Fibroblast of lung (primary cell): ENCODE results near the gene RRN3. TPM values are rescaled to one million over a fixed set of nuclear protein-coding genes. Genes with fewer than 3 reads are reported as not detected.

Source experiments
- DNase-seq, 2 donors: peaks; one replicate each; pipeline versions ENCODE4 v3.0.0 to v3.0.0-alpha.2; 2010; ENCODE audit warnings: low read depth in 2 of 2
- H2AFZ ChIP-seq: 2 replicates; pipeline ENCODE4 v1.5.1; 2012; ENCODE audit warnings: low read length, control low read depth, inconsistent platforms
- H3K27ac ChIP-seq: 2 replicates; pipeline ENCODE4 v1.5.1; 2011; ENCODE audit warnings: low read length, control low read depth; ENCODE audit not compliant: insufficient read depth
- H3K27me3 ChIP-seq: 2 replicates; pipeline ENCODE4 v1.5.1; 2011; ENCODE audit warnings: mild to moderate bottlenecking, low read length; ENCODE audit not compliant: control insufficient read depth, insufficient read depth
- H3K36me3 ChIP-seq: 2 replicates; pipeline ENCODE4 v1.5.1; 2011; ENCODE audit warnings: low read length; ENCODE audit not compliant: control insufficient read depth, insufficient read depth
- H3K4me1 ChIP-seq: 2 replicates; pipeline ENCODE4 v1.5.1; 2011; ENCODE audit warnings: low read length; ENCODE audit not compliant: control insufficient read depth, insufficient read depth; ENCODE audit errors: extremely low read depth
- H3K4me2 ChIP-seq: 2 replicates; pipeline ENCODE4 v1.5.1; 2011; ENCODE audit warnings: low read length, control low read depth; ENCODE audit not compliant: insufficient read depth; ENCODE audit errors: extremely low read depth
- H3K4me3 ChIP-seq, 4 experiments: fragments of 200-600 bp in 1 of 4; sonication (generic) in 1 of 4; replicated peaks in 1 of 4; 2 replicates each; pipeline ENCODE4 v1.5.1; 2011 to 2016; ENCODE audit warnings: low read length in 4 of 4, low read depth in 3 of 4, mild to moderate bottlenecking in 3 of 4, control low read depth in 2 of 4, inconsistent platforms in 1 of 4, mixed read lengths in 1 of 4; ENCODE audit not compliant: insufficient read depth in 1 of 4; ENCODE audit errors: control extremely low read depth in 1 of 4
- H3K79me2 ChIP-seq: 2 replicates; pipeline ENCODE4 v1.5.1; 2012; ENCODE audit warnings: mild to moderate bottlenecking, low read length, inconsistent platforms; ENCODE audit not compliant: control insufficient read depth, insufficient read depth
- H3K9ac ChIP-seq: 2 replicates; pipeline ENCODE4 v1.5.1; 2011; ENCODE audit warnings: mild to moderate bottlenecking, low read length, control low read depth; ENCODE audit not compliant: insufficient read depth
- H3K9me3 ChIP-seq: 2 replicates; pipeline ENCODE4 v1.5.1; 2012; ENCODE audit warnings: low read depth, low read length; ENCODE audit not compliant: control insufficient read depth, insufficient read depth
- H4K20me1 ChIP-seq: 2 replicates; pipeline ENCODE4 v1.5.1; 2011; ENCODE audit warnings: low read length; ENCODE audit not compliant: control insufficient read depth, insufficient read depth; ENCODE audit errors: extremely low read depth
- CTCF ChIP-seq, 2 donors: IDR thresholded peaks in 1 of 2; conservative IDR thresholded peaks in 1 of 2; 1 replicate in 1 of 2; 2 replicates in 1 of 2; pipeline ENCODE4 v1.5.1; 2011 to 2012; ENCODE audit warnings: low read length in 2 of 2, control low read depth in 1 of 2, inconsistent platforms in 1 of 2, low read depth in 1 of 2, mild to moderate bottlenecking in 1 of 2
- EZH2 ChIP-seq: IDR thresholded peaks from 2 replicates; pipeline ENCODE4 v1.5.1; 2012; ENCODE audit warnings: low read length, control low read depth, mild to moderate bottlenecking; ENCODE audit errors: missing control alignments
- polyA plus RNA-seq, 2 donors: library from polyadenylated mRNA; depleted of rRNA in 1 of 2; stranded (reverse) in 1 of 2; unstranded in 1 of 2; fragments of >200 nt; gene quantifications; 2 replicates each; pipeline ENCODE4 v1.2.1, GENCODE V29; 2011 to 2012; ENCODE audit warnings: missing spikeins in 1 of 2
- total RNA-seq: library from RNA; depleted of rRNA; stranded (reverse); fragments of >200 nt; gene quantifications from 2 replicates; pipeline ENCODE4 v1.2.1, GENCODE V29; 2014

The RRN3 gene
- total and polyA plus RNA-seq, 2 donors (not counting 1 experiment from before 2014, with no cell fraction given): 28.9 to 43.6 TPM

DNA sequence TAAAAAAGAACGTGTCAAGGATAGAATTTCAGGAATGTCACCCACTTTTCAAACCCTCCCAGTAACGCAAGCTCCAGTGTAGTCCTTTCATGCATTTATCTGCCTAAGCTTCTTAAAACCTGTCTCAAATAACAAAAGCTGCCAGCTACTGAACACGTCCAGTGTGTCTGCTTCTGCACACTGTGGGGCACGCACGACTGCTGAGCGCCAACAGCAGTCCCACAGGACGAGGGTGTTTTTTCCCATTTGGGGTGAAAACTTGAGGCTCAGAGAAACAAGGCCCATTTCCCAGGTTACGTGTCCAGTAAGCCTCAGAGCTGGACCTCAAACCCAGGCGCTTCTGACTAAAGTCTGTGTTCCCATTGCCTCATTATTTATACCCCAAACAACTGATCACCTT is 55.4 kb downstream of the RRN3 start:
- no peak overlapping the region for H3K9ac ChIP-seq
- no peak overlapping the region for H3K4me2 ChIP-seq
- H3K9me3 ChIP-seq: no peaks in the 10 kb centered on the region
- H3K4me1 ChIP-seq: no peaks in the 10 kb centered on the region
- H3K79me2 ChIP-seq: no peaks in the 10 kb centered on the region
- H4K20me1 ChIP-seq: no peaks in the 10 kb centered on the region
- H3K27me3 ChIP-seq: no peaks in the 10 kb centered on the region
- H2AFZ ChIP-seq: no peak overlapping the region
- peaks cover 24% of the 10 kb centered on the region for H3K36me3 ChIP-seq
- H3K27ac ChIP-seq: no peak overlapping the region
- no peak for DNase-seq
- H3K4me3 ChIP-seq: no peak overlapping the region
- TF ChIP-seq CTCF (conservative IDR thresholded peaks at IDR 0.05 in 1 of 2, IDR thresholded peaks at IDR 0.05 in 1 of 2; ENCODE audit: low read depth in 1 of 2, low read length in 2 of 2): no peak
- no peak for TF ChIP-seq EZH2

- no peak for TF ChIP-seq EZH2
- no peak for TF ChIP-seq CTCF (conservative IDR thresholded peaks at IDR 0.05 in 1 of 2, IDR thresholded peaks at IDR 0.05 in 1 of 2; ENCODE audit: low read depth in 1 of 2, low read length in 2 of 2)
Measured at GRCh38 chr16:15037745-15038144, 56.3 kb downstream of the RRN3 start.

GRCh38 chr16:15037003-15037402 is 57.1 kb downstream of the RRN3 start:
- no peak for DNase-seq
- H3K9ac ChIP-seq: no peak overlapping the region
- H2AFZ ChIP-seq: no peak overlapping the region
- H4K20me1 ChIP-seq: no peaks in the 10 kb centered on the region
- no peaks in the 10 kb centered on the region for H3K27me3 ChIP-seq
- H3K36me3 ChIP-seq: peaks cover 31% of the 10 kb centered on the region
- no peak overlapping the region for H3K4me2 ChIP-seq
- no peaks in the 10 kb centered on the region for H3K79me2 ChIP-seq
- TF ChIP-seq EZH2 (no peak), CTCF (conservative IDR thresholded peaks at IDR 0.05 in 1 of 2, IDR thresholded peaks at IDR 0.05 in 1 of 2; ENCODE audit: low read depth in 1 of 2, low read length in 2 of 2) (no peak)
- no peak overlapping the region for H3K27ac ChIP-seq
- no peak overlapping the region for H3K4me3 ChIP-seq
- H3K9me3 ChIP-seq: no peaks in the 10 kb centered on the region
- no peaks in the 10 kb centered on the region for H3K4me1 ChIP-seq

More at GRCh38 chr16:15037745-15038144, 56.3 kb downstream of the RRN3 start:
- Histone ChIP-seq H2AFZ (no peak overlapping the region), H4K20me1 (no peaks in the 10 kb centered on the region), H3K27me3 (no peaks in the 10 kb centered on the region), H3K9me3 (no peaks in the 10 kb centered on the region), H3K4me3 (no peak overlapping the region), H3K79me2 (no peaks in the 10 kb centered on the region), H3K27ac (no peak overlapping the region), H3K4me2 (no peak overlapping the region), H3K4me1 (no peaks in the 10 kb centered on the region), H3K9ac (no peak overlapping the region), H3K36me3 (peaks cover 31% of the 10 kb centered on the region)
- DNase-seq: no peak
